ENCODE data around the gene ARAP3.

The ARAP3 gene

GRCh38 chr5:141639357-141640050 lies 42.5 kb downstream of the ARAP3 start:
- DNase-seq = no peak

- DNase-seq = no peak
Observed at GRCh38 chr5:141638771-141639170, 43.3 kb downstream of the ARAP3 start.

- DNase-seq = peak; percentile 6
Observed at GRCh38 chr5:141637767-141638419, 44.1 kb downstream of the ARAP3 start.

GRCh38 chr5:141637123-141637766 lies 44.8 kb downstream of the ARAP3 start:
- DNase-seq = peak; percentile 29

- DNase-seq = peak; percentile 79
Observed at GRCh38 chr5:141636413-141637122, 45.5 kb downstream of the ARAP3 start, which contains the start of the genes HDAC3 and RELL2. Gene HDAC3, minus strand, starts transcription at chr5:141636849. Its CDS starts 59 bp downstream, at chr5:141636790. Gene RELL2, plus strand, starts transcription at chr5:141636997. Its CDS starts 1,229 bp downstream, at chr5:141638226.

GRCh38 chr5:141636106-141636412 lies 46.0 kb downstream of the ARAP3 start:
- DNase-seq = no peak

- DNase-seq = no peak
Observed at GRCh38 chr5:141635646-141636045, 46.4 kb downstream of the ARAP3 start.

- DNase-seq = no peak
Observed at GRCh38 chr5:141634720-141635119, 47.3 kb downstream of the ARAP3 start.

- no peak for DNase-seq
Observed at GRCh38 chr5:141633871-141634561, 48.0 kb downstream of the ARAP3 start.

GRCh38 chr5:141632650-141633049 lies 49.4 kb downstream of the ARAP3 start:
- DNase-seq = peak; percentile 28

GRCh38 chr5:141630570-141631140 lies 51.4 kb downstream of the ARAP3 start:
- no peak for DNase-seq

- DNase-seq = no peak
Observed at GRCh38 chr5:141628175-141628788, 53.7 kb downstream of the ARAP3 start.

- no peak for DNase-seq
Observed at GRCh38 chr5:141623611-141624010, 58.4 kb downstream of the ARAP3 start.

- no peak for DNase-seq
Observed at GRCh38 chr5:141623186-141623585, 58.8 kb downstream of the ARAP3 start.

- peak; percentile 98 for DNase-seq
Observed at GRCh38 chr5:141618804-141619554, 63.1 kb downstream of the ARAP3 start, which contains the start of gene DIAPH1. Gene DIAPH1, minus strand, starts transcription at chr5:141619000. Its CDS starts 86 bp downstream, at chr5:141618914.

- DNase-seq = peak; percentile 59
Observed at GRCh38 chr5:141618030-141618803, 63.8 kb downstream of the ARAP3 start.

- DNase-seq = no peak
Observed at GRCh38 chr5:141617682-141618029, 64.4 kb downstream of the ARAP3 start.

GRCh38 chr5:141617128-141617527 lies 64.9 kb downstream of the ARAP3 start:
- DNase-seq = no peak

- no peak for DNase-seq
Observed at GRCh38 chr5:141615991-141616720, 65.9 kb downstream of the ARAP3 start.

GRCh38 chr5:141613344-141613743 lies 68.7 kb downstream of the ARAP3 start:
- DNase-seq = no peak
